ENCODE measurements around the gene CACNA1G. TPM values are rescaled to one million over a fixed set of nuclear protein-coding genes. Genes with fewer than 3 reads are reported as not detected.

CACNA1G gene
- total RNA-seq, 1 donor from 2014 or later, result not detected

- peaks cover 2% of the 10 kb centered on the region for H3K36me3 ChIP-seq (ENCODE audit: control insufficient read depth, insufficient read depth, low read length)
- TF ChIP-seq CTCF (IDR thresholded peaks at IDR 0.05; ENCODE audit: insufficient read depth, low read length, poor library complexity, severe bottlenecking), result no peak
- H3K4me3 ChIP-seq (ENCODE audit: low read depth, low read length), result no peak overlapping the region
- no peaks in the 10 kb centered on the region for H3K27me3 ChIP-seq (ENCODE audit: control insufficient read depth, insufficient read depth, low read length)
- DNase-seq (ENCODE audit: low read depth), result no peak
These were observed 104.4 kb downstream of the CACNA1G start for GRCh38 chr17:50664788-50665458.

- Histone ChIP-seq H3K27me3 (ENCODE audit: control insufficient read depth, insufficient read depth, low read length) (no peaks in the 10 kb centered on the region), H3K4me3 (ENCODE audit: low read depth, low read length) (no peak overlapping the region), H3K36me3 (ENCODE audit: control insufficient read depth, insufficient read depth, low read length) (peaks cover 2% of the 10 kb centered on the region)
- no peak for DNase-seq (ENCODE audit: low read depth)
- TF ChIP-seq CTCF (IDR thresholded peaks at IDR 0.05; ENCODE audit: insufficient read depth, low read length, poor library complexity, severe bottlenecking), result no peak
These were observed 105.3 kb downstream of the CACNA1G start for GRCh38 chr17:50665838-50666237.

- no peak for DNase-seq (ENCODE audit: low read depth)
- no peak overlapping the region for H3K4me3 ChIP-seq (ENCODE audit: low read depth, low read length)
- H3K36me3 ChIP-seq (ENCODE audit: control insufficient read depth, insufficient read depth, low read length), result peaks cover 2% of the 10 kb centered on the region
- no peaks in the 10 kb centered on the region for H3K27me3 ChIP-seq (ENCODE audit: control insufficient read depth, insufficient read depth, low read length)
- TF ChIP-seq CTCF (IDR thresholded peaks at IDR 0.05; ENCODE audit: insufficient read depth, low read length, poor library complexity, severe bottlenecking), result no peak
These were observed 105.8 kb downstream of the CACNA1G start for GRCh38 chr17:50666316-50666715.

GRCh38 chr17:50667259-50668024 is 106.9 kb downstream of the CACNA1G start:
- Histone ChIP-seq H3K27me3 (ENCODE audit: control insufficient read depth, insufficient read depth, low read length) (no peaks in the 10 kb centered on the region), H3K36me3 (ENCODE audit: control insufficient read depth, insufficient read depth, low read length) (peaks cover 2% of the 10 kb centered on the region), H3K4me3 (ENCODE audit: low read depth, low read length) (no peak overlapping the region)
- TF ChIP-seq CTCF (IDR thresholded peaks at IDR 0.05; ENCODE audit: insufficient read depth, low read length, poor library complexity, severe bottlenecking), result no peak
- no peak for DNase-seq (ENCODE audit: low read depth)

- Histone ChIP-seq H3K27me3 (ENCODE audit: control insufficient read depth, insufficient read depth, low read length) (no peaks in the 10 kb centered on the region), H3K4me3 (ENCODE audit: low read depth, low read length) (no peak overlapping the region), H3K36me3 (ENCODE audit: control insufficient read depth, insufficient read depth, low read length) (no peaks in the 10 kb centered on the region)
- no peak for TF ChIP-seq CTCF (IDR thresholded peaks at IDR 0.05; ENCODE audit: insufficient read depth, low read length, poor library complexity, severe bottlenecking)
- DNase-seq (ENCODE audit: low read depth), result no peak
These were observed 107.7 kb downstream of the CACNA1G start for GRCh38 chr17:50668025-50668837.
